Loucy (cell line): Measurements from ENCODE around the gene SMURF1.

Experiments used
- H2AFZ ChIP-seq: fragments of 200-600 bp; sonication (generic); 2 replicates; pipeline ENCODE4 v1.6.0; 2016; ENCODE audit warnings: antibody characterized with exemption, mild to moderate bottlenecking, low read length, moderate library complexity
- H3F3A ChIP-seq: fragments of 200-600 bp; 2 replicates; pipeline ENCODE4 v1.6.0; 2016; ENCODE audit warnings: antibody characterized with exemption, low read depth, mild to moderate bottlenecking
- H3K27me3 ChIP-seq: fragments of 200-600 bp; sonication (generic); 2 replicates; pipeline ENCODE4 v1.6.1; 2014; ENCODE audit warnings: low read length, mild to moderate bottlenecking; ENCODE audit not compliant: insufficient read depth, poor library complexity, severe bottlenecking
- H3K36me3 ChIP-seq: fragments of 200-600 bp; sonication (generic); 2 replicates; pipeline ENCODE4 v1.6.1; 2016; ENCODE audit warnings: low read length; ENCODE audit not compliant: insufficient read depth
- H3K4me1 ChIP-seq: fragments of 200-600 bp; sonication (generic); 2 replicates; pipeline ENCODE4 v1.5.1; 2014; ENCODE audit warnings: low read length, mild to moderate bottlenecking; ENCODE audit not compliant: insufficient read depth, poor library complexity, severe bottlenecking
- H3K4me2 ChIP-seq: fragments of 200-600 bp; sonication (generic); 2 replicates; pipeline ENCODE4 v1.6.0; 2014; ENCODE audit warnings: antibody characterized with exemption, low read length, low read depth, mild to moderate bottlenecking; ENCODE audit not compliant: poor library complexity, severe bottlenecking
- H3K4me3 ChIP-seq: fragments of 200-600 bp; sonication (generic); 2 replicates; pipeline ENCODE4 v1.5.1; 2014; ENCODE audit warnings: low read length, mild to moderate bottlenecking, mixed read lengths; ENCODE audit not compliant: poor library complexity, severe bottlenecking
- H3K79me2 ChIP-seq: fragments of 200-600 bp; sonication (generic); 2 replicates; pipeline ENCODE4 v1.6.1; 2014; ENCODE audit warnings: low read length; ENCODE audit not compliant: insufficient read depth
- H3K9ac ChIP-seq: fragments of 200-600 bp; sonication (generic); 2 replicates; pipeline ENCODE4 v1.6.0; 2014; ENCODE audit warnings: mild to moderate bottlenecking, low read depth, low read length, moderate library complexity; ENCODE audit not compliant: poor library complexity, severe bottlenecking
- H3K9me2 ChIP-seq: fragments of 200-600 bp; sonication (generic); replicated peaks from 2 replicates; pipeline ENCODE4 v1.6.1; 2016; ENCODE audit warnings: low read depth, low read length, mixed read lengths
- H3K9me3 ChIP-seq: fragments of 200-600 bp; sonication (generic); 2 replicates; pipeline ENCODE4 v1.6.1; 2014; ENCODE audit warnings: mild to moderate bottlenecking, antibody characterized with exemption, low read length, low read depth; ENCODE audit not compliant: insufficient read depth
- H4K20me1 ChIP-seq: fragments of 200-600 bp; sonication (generic); 2 replicates; pipeline ENCODE4 v1.6.0; 2014; ENCODE audit warnings: antibody characterized with exemption, low read length, mild to moderate bottlenecking; ENCODE audit not compliant: insufficient read depth, poor library complexity, severe bottlenecking
- EZH2phosphoT487 ChIP-seq: fragments of 200-600 bp; IDR thresholded peaks from 2 replicates; pipeline ENCODE4 v1.6.1; 2018; ENCODE audit warnings: antibody characterized with exemption, mild to moderate bottlenecking, moderate library complexity, borderline replicate concordance
- TF ChIP-seq, protein P1 (sequence below): fragments of 200-600 bp; sonication (generic); conservative IDR thresholded peaks from 2 replicates; pipeline ENCODE4 v1.5.1; 2014; ENCODE audit warnings: mild to moderate bottlenecking, antibody characterized with exemption, low read length

Gene SMURF1

GRCh38 chr7:99112979-99113378 lies 30.9 kb downstream of the SMURF1 start:
- Histone ChIP-seq H3K36me3 (no peaks in the 10 kb centered on the region), H3K4me1 (peaks cover 18% of the 10 kb centered on the region), H3K9me3 (no peaks in the 10 kb centered on the region), H3K4me2 (no peak overlapping the region), H3K9me2 (no peaks in the 10 kb centered on the region), H2AFZ (no peak overlapping the region), H3K9ac (no peak overlapping the region), H3K27me3 (no peaks in the 10 kb centered on the region), H3F3A (no peaks in the 10 kb centered on the region), H3K79me2 (peaks cover 87% of the 10 kb centered on the region), H3K4me3 (no peak overlapping the region), H4K20me1 (peaks cover 44% of the 10 kb centered on the region)
- no peak for TF ChIP-seq EZH2phosphoT487
- TF ChIP-seq, protein P1, sequence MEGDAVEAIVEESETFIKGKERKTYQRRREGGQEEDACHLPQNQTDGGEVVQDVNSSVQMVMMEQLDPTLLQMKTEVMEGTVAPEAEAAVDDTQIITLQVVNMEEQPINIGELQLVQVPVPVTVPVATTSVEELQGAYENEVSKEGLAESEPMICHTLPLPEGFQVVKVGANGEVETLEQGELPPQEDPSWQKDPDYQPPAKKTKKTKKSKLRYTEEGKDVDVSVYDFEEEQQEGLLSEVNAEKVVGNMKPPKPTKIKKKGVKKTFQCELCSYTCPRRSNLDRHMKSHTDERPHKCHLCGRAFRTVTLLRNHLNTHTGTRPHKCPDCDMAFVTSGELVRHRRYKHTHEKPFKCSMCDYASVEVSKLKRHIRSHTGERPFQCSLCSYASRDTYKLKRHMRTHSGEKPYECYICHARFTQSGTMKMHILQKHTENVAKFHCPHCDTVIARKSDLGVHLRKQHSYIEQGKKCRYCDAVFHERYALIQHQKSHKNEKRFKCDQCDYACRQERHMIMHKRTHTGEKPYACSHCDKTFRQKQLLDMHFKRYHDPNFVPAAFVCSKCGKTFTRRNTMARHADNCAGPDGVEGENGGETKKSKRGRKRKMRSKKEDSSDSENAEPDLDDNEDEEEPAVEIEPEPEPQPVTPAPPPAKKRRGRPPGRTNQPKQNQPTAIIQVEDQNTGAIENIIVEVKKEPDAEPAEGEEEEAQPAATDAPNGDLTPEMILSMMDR: no peak

GRCh38 chr7:99112097-99112496 lies 31.8 kb downstream of the SMURF1 start:
- Histone ChIP-seq H3K36me3 (no peaks in the 10 kb centered on the region), H3K79me2 (peaks cover 88% of the 10 kb centered on the region), H3K4me1 (peaks cover 18% of the 10 kb centered on the region), H3F3A (no peaks in the 10 kb centered on the region), H3K9me3 (no peaks in the 10 kb centered on the region), H4K20me1 (peaks cover 47% of the 10 kb centered on the region), H3K4me3 (no peak overlapping the region), H3K27me3 (no peaks in the 10 kb centered on the region), H2AFZ (no peak overlapping the region), H3K9me2 (no peaks in the 10 kb centered on the region), H3K4me2 (peak overlapping the region; percentile 24), H3K9ac (no peak overlapping the region)
- TF ChIP-seq, protein P1: no peak
- TF ChIP-seq EZH2phosphoT487: no peak

DNA sequence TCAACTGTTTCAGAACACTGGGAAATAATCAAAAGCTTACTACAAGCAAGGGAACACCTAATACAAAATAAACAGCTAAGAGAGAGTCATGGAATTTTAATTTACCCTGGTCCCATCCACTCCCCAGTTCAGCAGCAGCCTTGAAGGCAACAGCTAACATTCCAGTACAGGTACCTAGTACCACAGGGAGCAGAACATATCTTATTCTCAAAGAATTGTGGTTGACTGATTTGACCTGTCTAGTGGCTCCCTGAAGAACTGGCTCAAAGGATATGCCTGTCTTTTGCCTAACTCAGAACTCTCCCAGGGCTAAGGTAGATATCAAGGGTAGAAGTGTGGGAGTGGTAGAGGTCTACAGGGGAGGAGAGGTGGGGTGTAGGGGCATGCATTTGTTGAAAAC lies 32.3 kb downstream of the SMURF1 start:
- Histone ChIP-seq H3F3A (no peaks in the 10 kb centered on the region), H3K36me3 (no peaks in the 10 kb centered on the region), H2AFZ (no peak overlapping the region), H3K9me3 (no peaks in the 10 kb centered on the region), H3K79me2 (peaks cover 88% of the 10 kb centered on the region), H3K4me3 (no peak overlapping the region), H3K4me2 (peak overlapping the region; percentile 24), H3K9me2 (no peaks in the 10 kb centered on the region), H4K20me1 (peaks cover 50% of the 10 kb centered on the region), H3K9ac (no peak overlapping the region), H3K4me1 (peaks cover 18% of the 10 kb centered on the region), H3K27me3 (no peaks in the 10 kb centered on the region)
- TF ChIP-seq, protein P1: no peak
- no peak for TF ChIP-seq EZH2phosphoT487
